Measurements from ENCODE around the gene RASGEF1C.

- no peak for TF ChIP-seq CTCF (conservative IDR thresholded peaks at IDR 0.05; ENCODE audit: low read depth in 2 of 2)
- no peak for TF ChIP-seq CREB1 (CRISPR knock-in tag; IDR thresholded peaks at IDR 0.05; ENCODE audit: low read depth)
- TF ChIP-seq EZH2phosphoT487 (IDR thresholded peaks at IDR 0.05; ENCODE audit: unreplicated experiment), result no peak
- TF ChIP-seq JUNB (IDR thresholded peaks at IDR 0.05; ENCODE audit: unreplicated experiment), result no peak
- TF ChIP-seq EZH2 (IDR thresholded peaks at IDR 0.05; ENCODE audit: low read depth, unreplicated experiment), result no peak
These were observed 3.6 kb upstream of the RASGEF1C start for GRCh38 chr5:180212363-180213255.

All from GM23338 (cell line).